AG09319 (cell line): ENCODE results near the gene TBL3.

Experiments used
- DNase-seq: peaks from one replicate; pipeline ENCODE4 v3.0.0-alpha.2; 2010; ENCODE audit warnings: low read depth; ENCODE audit errors: extremely low read depth
- CTCF ChIP-seq: IDR thresholded peaks from 2 replicates; pipeline ENCODE4 v1.5.1; 2011; ENCODE audit warnings: low read depth, mild to moderate bottlenecking, inconsistent platforms, low read length, moderate library complexity

Gene TBL3

GRCh38 chr16:1974157-1975070, 2.6 kb downstream of the TBL3 start:
- no peak for DNase-seq
- TF ChIP-seq CTCF, result no peak

- DNase-seq, result no peak
- no peak for TF ChIP-seq CTCF
Observed at GRCh38 chr16:1975432-1976215, 3.8 kb downstream of the TBL3 start.

GRCh38 chr16:1976216-1976520, 4.3 kb downstream of the TBL3 start:
- no peak for DNase-seq
- TF ChIP-seq CTCF, result no peak

- no peak for DNase-seq
- TF ChIP-seq CTCF, result no peak
Observed at GRCh38 chr16:1976951-1977874, 5.4 kb downstream of the TBL3 start.

- DNase-seq, result no peak
- no peak for TF ChIP-seq CTCF
Observed at GRCh38 chr16:1977875-1978268, 6.0 kb downstream of the TBL3 start.

- TF ChIP-seq CTCF, result no peak
- DNase-seq, result no peak
Observed at GRCh38 chr16:1978476-1979120, 6.7 kb downstream of the TBL3 start.
